GM21423 (cell line): ENCODE measurements around the gene FITM1.

Source experiments
- ATAC-seq: cut with Tn5 transposase; IDR thresholded peaks from one replicate; pipeline ENCODE4 v1.9.1; 2021; ENCODE audit warnings: mild to moderate bottlenecking, moderate library complexity; ENCODE audit not compliant: unreplicated experiment

The FITM1 gene

GRCh38 chr14:24137529-24138395, 7.3 kb downstream of the FITM1 start:
- no peak for ATAC-seq

DNA sequence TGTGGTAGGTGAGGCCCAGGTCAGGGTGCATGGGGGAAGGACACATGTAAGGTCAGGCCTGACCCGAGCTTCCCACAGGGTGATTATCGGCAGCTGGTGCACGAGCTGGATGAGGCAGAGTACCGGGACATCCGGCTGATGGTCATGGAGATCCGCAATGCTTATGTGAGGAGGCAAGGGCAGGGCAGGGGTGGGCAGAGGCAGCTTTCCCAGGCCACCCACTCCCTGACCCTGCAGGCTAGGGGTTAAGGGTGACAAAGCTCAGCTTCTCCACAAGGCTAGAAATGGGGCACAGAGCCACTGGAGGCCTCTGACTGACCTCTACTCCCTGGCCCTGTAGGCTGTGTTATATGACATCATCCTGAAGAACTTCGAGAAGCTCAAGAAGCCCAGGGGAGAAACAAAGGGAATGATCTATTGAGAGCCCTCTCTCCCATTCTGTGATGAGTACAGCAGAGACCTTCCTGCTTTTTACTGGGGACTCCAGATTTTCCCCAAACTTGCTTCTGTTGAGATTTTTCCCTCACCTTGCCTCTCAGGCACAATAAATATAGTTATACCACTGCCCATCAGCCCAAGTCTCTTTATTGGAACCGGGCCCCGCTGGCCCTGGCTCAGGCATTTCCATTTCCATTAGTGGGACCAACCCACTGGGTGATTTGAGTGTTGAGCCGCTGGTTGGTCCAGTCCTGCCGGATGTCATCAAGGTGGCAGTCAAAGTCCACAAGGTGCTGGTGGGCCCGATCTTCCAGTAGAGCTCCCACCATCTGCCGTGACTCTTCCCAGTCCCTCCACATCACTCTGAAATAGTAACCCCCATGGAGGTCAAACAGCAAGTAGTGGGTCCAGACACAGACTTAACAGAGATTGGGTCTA, 8.2 kb downstream of the FITM1 start:
- ATAC-seq, result no peak

DNA sequence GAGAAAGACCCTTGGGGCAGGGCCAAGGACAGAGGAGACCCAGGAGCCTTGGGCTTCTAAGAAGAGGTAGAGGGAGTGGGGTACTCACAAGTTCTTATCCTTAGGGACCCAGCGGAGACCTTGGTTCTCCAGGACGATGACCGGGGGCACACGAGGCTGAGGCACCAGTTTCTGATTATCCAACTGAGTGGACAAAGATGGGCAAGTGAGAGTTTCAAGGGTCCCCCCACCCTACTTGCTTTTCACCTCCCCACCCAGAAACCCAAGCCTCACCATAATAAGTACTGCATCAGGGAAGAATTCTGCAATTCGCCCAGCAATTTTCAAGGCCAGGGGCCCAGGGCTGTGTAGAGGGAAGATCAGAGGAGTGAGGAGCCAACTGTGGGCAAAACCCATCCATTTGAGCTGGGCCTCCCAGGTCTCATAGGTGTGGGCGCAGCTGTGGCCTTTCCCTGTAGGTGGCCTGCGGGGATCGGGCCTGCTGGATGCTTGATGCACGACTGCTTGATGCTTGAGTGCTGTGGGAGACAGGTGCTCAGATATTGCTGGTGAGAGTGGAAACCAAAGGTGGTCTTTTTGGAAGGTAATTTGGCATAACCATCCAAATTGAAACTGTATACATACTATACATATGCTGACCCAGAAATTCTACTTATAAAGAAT, 8.9 kb downstream of the FITM1 start:
- ATAC-seq, result no peak

DNA sequence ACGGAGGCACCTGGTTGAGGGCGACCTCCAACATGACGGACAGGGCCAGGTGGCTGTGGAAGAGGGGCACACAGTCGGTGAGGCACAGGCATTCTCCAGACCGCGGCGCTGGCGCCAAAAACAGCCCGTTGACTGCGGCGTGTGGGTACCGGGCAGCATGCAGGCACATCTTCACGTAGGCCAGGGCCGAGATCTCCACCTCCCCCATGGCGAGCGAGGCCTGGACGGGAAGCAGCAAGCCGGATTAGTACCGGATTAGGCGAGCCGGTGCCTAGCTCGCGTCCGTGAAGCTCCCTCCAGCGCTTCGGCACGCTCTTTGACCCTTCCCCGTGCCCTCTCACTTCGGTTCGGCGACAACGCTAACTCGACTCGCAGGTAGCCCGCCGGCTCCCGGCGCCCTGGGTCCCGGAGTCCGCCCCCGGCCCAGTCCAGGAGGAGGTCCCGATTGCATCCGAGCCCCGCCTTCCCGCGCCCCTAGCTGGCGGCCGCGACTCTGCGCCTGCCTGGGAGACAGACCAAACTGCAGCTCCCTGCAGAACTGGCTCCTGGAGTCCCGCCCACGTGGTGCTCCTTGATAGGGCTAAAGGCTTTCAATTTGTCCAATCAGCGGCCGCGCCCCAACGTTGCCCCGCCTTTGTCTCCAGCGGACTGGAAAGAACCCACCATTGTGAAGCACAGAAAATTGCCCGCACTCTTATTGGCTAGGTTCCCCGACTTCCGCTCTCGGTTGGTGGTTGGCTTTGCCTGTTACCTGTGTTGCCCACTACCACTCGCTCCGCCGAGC, 10.8 kb downstream of the FITM1 start, which contains the start of gene EMC9:
TSS of gene EMC9 (minus strand) at position 495 of the 784 bp plus-strand sequence. CDS start at position 208, 287 bp downstream.
- peak; percentile 88 for ATAC-seq

DNA sequence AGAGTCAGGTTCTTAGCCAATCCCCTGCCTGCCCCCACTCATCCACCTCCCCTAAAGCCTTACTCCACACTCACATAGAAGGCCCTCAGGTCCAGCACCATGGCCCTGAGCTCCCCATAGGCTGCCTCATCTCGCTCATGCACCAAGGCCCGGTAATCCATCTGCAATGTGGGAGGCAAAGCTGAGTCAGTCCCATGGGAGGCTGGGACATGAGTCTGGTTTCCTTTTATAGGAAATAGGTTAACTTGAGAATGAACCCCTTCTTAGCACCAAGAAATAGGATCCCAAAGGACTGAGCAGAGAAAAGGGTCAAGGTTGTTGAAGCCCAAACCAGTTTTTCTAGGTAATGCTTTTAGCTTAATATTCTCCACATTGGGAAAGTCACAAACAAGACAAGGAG, 13.1 kb downstream of the FITM1 start:
- no peak for ATAC-seq

- no peak for ATAC-seq
These were observed 14.0 kb downstream of the FITM1 start for GRCh38 chr14:24144451-24144850.

DNA sequence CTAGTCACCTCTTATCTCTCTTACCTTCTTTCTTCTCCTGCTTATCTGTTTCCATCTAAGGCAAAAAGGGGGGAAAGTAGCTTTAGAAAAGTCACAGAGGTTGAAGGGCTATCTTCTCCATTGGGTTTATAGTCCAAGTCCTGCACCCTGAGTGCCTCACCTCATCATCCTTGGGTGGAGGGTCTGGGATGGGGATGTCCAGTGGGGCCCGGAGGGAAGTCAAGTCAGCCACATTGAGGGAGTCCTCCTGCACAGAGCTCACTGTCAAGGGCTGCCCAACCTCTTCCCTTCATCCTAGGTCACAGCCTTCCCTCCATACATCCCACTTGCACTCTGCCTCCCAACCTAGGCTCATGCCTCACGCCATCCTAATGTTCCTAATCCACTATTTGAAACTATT, 14.8 kb downstream of the FITM1 start:
- no peak for ATAC-seq

DNA sequence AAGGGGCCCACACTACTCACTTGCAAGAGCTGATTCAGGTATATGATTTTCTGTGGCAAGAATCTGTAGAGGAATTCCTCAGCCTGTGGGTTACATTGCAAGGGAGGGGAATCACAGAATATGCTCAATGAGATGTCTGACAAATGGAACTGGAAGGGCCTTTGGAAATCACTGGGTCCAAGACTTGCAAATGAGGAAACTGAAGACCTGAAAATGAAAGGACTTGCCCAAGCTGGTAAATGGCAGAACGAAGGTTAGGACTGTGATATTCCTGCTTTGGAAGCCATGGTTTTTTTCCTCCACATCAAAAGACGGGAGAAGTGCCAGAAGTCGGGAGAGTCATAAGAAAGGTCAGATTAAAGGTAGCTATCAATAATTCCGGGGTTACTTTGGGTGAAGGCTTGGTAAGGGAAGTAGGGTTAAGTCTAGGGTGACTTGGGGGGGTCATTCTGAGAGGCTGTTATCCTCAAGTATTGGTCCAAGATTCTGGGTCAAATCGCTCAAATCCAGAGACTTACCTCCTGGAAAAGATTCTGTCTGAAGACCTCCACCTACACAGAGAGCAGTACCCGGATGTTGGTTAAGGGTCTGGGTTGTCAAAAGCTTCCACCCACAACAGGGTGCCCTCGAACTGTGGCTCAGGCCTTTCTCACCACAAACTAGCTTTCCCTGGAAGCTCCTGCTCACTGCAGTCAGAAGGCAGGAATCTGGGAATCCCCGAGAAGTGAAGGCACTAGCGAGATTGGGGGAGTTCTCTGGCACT, 15.4 kb downstream of the FITM1 start:
- no peak for ATAC-seq

DNA sequence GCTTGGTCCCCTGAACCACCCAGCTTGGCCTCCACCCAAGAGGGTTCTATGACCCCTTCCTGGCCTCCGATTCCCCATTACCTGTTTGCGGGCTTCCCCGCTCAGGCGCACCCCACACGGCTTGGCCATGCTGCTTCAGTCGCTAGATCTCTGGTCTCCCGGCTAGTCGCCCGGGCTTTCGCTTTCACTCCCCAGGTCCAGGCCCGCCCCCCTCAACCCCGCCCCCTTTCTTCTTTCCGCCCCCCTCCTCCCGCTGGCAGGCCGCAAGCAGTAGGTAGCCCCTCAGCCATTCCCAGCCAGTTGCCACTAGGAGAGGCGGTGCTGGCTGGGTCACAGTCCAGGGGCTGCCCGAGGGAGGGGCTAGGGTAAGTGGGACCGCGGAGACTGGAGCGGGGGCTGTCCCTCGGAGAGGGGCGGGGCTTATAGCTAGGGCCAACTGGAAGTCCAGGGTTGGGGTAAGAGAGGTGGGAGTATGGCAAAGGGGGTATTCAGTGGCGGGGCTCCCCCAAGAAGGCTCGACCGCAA, 16.1 kb downstream of the FITM1 start, which contains the start of gene PSME2:
TSS of gene PSME2 (minus strand) at position 158 of the 525 bp plus-strand sequence. CDS start at position 129, 29 bp downstream.
- ATAC-seq, result peak; percentile 57

- ATAC-seq, result peak; percentile 82
These were observed 16.7 kb downstream of the FITM1 start, which contains the start of gene RNF31 for GRCh38 chr14:24146978-24147760. Gene RNF31, plus strand, starts transcription at chr14:24147498. Its CDS starts 201 bp downstream, at chr14:24147699.

DNA sequence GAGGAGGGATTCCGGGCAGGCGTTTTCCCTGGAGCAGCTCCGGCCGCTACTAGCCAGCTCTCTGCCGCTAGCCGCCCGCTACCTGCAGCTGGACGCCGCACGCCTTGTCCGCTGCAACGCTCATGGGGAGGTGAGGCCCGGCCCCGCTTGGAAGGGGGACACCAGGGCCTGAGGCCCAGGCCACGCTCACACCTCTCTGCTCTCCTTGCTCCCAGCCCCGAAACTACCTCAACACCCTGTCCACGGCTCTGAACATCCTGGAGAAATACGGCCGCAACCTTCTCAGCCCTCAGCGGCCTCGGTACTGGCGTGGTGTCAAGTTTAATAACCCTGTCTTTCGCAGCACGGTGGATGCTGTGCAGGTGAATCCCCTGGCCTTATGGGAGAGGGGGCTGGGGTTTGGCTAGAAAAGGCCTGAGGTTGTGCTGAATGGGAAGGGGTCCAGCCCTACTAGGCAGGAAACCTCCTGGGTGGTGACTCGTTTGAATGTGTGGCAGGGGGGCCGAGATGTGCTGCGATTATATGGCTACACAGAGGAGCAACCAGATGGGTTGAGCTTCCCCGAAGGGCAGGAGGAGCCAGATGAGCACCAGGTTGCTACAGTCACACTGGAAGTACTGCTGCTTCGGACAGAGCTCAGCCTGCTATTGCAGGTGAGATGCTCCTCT, 17.4 kb downstream of the FITM1 start:
- no peak for ATAC-seq

DNA sequence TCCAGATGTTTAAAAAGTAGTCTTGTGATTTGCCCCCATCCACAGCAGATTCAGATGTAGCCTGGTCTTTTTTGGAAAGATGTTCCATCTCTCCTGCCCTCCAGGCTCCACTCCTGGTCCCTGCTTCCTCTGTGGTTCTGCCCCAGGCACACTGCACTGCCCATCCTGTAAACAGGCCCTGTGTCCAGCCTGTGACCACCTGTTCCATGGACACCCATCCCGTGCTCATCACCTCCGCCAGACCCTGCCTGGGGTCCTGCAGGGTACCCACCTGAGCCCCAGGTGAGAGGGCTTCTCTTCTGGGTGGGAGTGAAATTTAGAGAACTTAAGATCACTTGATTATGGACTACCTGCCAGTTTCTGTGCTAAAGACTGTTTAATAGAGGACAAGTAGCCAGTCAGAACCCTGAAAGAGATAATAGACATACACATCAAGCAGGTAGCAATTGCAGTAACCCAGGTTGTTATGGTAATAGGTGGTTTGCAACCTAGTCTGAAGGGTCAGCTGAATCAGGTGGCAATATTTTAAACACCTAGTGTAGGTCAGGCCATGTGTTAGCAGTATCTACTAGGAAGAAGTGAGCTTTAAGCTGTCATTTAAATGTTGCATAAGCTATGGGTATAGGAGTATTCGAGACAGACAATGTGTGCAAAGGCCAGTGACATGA, 19.0 kb downstream of the FITM1 start:
- no peak for ATAC-seq

- no peak for ATAC-seq
These were observed 19.6 kb downstream of the FITM1 start for GRCh38 chr14:24150061-24150460.

DNA sequence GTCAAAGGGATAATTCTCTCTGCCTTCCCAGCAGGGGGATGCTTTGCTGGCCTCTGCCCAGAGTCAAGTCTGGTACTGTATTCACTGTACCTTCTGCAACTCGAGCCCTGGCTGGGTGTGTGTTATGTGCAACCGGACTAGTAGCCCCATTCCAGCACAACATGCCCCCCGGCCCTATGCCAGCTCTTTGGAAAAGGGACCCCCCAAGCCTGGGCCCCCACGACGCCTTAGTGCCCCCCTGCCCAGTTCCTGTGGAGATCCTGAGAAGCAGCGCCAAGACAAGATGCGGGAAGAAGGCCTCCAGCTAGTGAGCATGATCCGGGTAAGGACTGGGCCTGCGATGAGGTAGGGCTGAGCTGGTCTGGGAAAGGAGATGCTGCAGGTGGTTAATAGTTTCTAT, 20.1 kb downstream of the FITM1 start:
- ATAC-seq, result no peak

DNA sequence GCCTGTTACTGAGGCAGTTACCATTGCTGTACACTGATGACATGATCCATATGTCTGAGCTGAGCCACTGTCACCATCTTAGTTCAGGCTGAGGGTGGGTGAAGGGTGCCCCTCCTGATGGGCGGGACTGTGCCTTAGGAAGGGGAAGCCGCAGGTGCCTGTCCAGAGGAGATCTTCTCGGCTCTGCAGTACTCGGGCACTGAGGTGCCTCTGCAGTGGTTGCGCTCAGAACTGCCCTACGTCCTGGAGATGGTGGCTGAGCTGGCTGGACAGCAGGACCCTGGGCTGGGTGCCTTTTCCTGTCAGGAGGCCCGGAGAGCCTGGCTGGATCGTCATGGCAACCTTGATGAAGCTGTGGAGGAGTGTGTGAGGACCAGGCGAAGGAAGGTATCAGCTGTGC, 20.5 kb downstream of the FITM1 start:
- no peak for ATAC-seq

- no peak for ATAC-seq
These were observed 21.1 kb downstream of the FITM1 start for GRCh38 chr14:24151404-24152080.

- ATAC-seq, result no peak
These were observed 24.6 kb downstream of the FITM1 start for GRCh38 chr14:24155100-24155499.
